Measurements from ENCODE around the gene FSD1L.
"Not testable (repeated sequence)": the region's sequence is repeated elsewhere in the genome, so short reads cannot be mapped to it uniquely, and the experiment has no call there.

FSD1L gene

GRCh38 chr9:105539452-105539851 lies 91.6 kb downstream of the FSD1L start:
- H3K4me3 ChIP-seq (ENCODE audit: low read length): no peak overlapping the region
- H3K4me1 ChIP-seq (ENCODE audit: control insufficient read depth, insufficient read depth, low read length): no peaks in the 10 kb centered on the region
- no peaks in the 10 kb centered on the region for H3K36me3 ChIP-seq (ENCODE audit: control insufficient read depth, insufficient read depth, low read length)
- no peaks in the 10 kb centered on the region for H3K27me3 ChIP-seq (ENCODE audit: control insufficient read depth, insufficient read depth, low read length)
- H3K9ac ChIP-seq (ENCODE audit: low read length): no peak overlapping the region
- H3K9me3 ChIP-seq (ENCODE audit: control insufficient read depth, low read length): no peaks in the 10 kb centered on the region

DNA sequence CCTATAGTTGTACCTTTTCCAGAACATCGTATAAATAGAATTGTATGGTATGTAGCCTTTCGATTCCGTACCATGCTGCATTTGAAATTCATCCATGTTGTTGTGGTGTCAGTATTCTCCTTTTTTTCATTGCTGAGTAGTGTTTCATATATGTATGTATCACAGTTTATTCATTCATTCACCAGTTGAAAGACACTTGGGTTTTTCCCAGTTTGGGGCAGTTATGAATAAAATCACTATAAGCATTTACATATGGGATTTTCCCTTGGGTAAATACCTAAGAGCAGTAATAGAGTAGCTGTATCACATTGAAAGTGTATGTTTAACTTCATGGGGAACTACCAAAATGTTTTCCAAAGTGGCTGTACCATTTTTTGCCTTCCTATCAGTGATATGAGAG lies 94.0 kb downstream of the FSD1L start:
- no peaks in the 10 kb centered on the region for H3K9me3 ChIP-seq (ENCODE audit: control insufficient read depth, low read length)
- H3K9ac ChIP-seq (ENCODE audit: low read length): no peak overlapping the region
- H3K36me3 ChIP-seq (ENCODE audit: control insufficient read depth, insufficient read depth, low read length): no peaks in the 10 kb centered on the region
- H3K27me3 ChIP-seq (ENCODE audit: control insufficient read depth, insufficient read depth, low read length): no peaks in the 10 kb centered on the region
- H3K4me1 ChIP-seq (ENCODE audit: control insufficient read depth, insufficient read depth, low read length): no peaks in the 10 kb centered on the region
- no peak overlapping the region for H3K4me3 ChIP-seq (ENCODE audit: low read length)

DNA sequence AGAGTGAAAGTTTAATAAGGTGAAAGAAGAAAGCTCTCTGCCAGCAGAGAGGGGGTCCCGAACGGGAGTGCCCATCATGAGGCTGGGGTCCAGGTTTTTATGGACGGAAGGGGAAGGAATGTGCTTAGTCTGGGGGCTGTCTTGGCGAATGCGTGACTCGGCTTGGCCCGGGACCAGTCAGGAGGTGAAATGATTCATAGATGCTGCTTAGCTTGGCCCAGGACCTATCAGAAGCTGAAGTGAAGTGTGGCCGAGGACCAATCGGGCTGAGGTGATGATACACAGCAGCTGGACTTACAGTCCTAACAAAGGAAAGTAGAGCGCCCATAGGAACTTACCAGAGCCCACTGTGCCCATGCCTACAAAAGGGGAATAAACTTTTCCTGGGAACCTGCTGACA lies 106.2 kb downstream of the FSD1L start:
- no peak overlapping the region for H3K9ac ChIP-seq (ENCODE audit: low read length)
- H3K36me3 ChIP-seq (ENCODE audit: control insufficient read depth, insufficient read depth, low read length): no peaks in the 10 kb centered on the region
- H3K9me3 ChIP-seq (ENCODE audit: control insufficient read depth, low read length): no peaks in the 10 kb centered on the region
- H3K4me1 ChIP-seq (ENCODE audit: control insufficient read depth, insufficient read depth, low read length): no peaks in the 10 kb centered on the region
- no peak overlapping the region for H3K4me3 ChIP-seq (ENCODE audit: low read length)
- H3K27me3 ChIP-seq (ENCODE audit: control insufficient read depth, insufficient read depth, low read length): no peaks in the 10 kb centered on the region

- Histone ChIP-seq H3K4me1 (ENCODE audit: control insufficient read depth, insufficient read depth, low read length) (no peaks in the 10 kb centered on the region), H3K9ac (ENCODE audit: low read length) (peak within 1 kb of the TSS; percentile 65), H3K4me3 (ENCODE audit: low read length) (peak within 1 kb of the TSS; percentile 49), H3K27me3 (ENCODE audit: control insufficient read depth, insufficient read depth, low read length) (no peaks in the 10 kb centered on the region), H3K9me3 (ENCODE audit: control insufficient read depth, low read length) (no peaks in the 10 kb centered on the region), H3K36me3 (ENCODE audit: control insufficient read depth, insufficient read depth, low read length) (no peaks in the 10 kb centered on the region)
Observed at GRCh38 chr9:105557804-105558610, 110.2 kb downstream of the FSD1L start, which contains the start of gene FKTN. TSS of gene FKTN (plus strand) at chr9:105558131. CDS start at chr9:105575033, 16,902 bp downstream.

- no peaks in the 10 kb centered on the region for H3K4me1 ChIP-seq (ENCODE audit: control insufficient read depth, insufficient read depth, low read length)
- H3K9me3 ChIP-seq (ENCODE audit: control insufficient read depth, low read length): no peaks in the 10 kb centered on the region
- no peaks in the 10 kb centered on the region for H3K36me3 ChIP-seq (ENCODE audit: control insufficient read depth, insufficient read depth, low read length)
- H3K27me3 ChIP-seq (ENCODE audit: control insufficient read depth, insufficient read depth, low read length): no peaks in the 10 kb centered on the region
- H3K4me3 ChIP-seq (ENCODE audit: low read length): no peak overlapping the region
- no peak overlapping the region for H3K9ac ChIP-seq (ENCODE audit: low read length)
Observed at GRCh38 chr9:105572455-105572854, 124.6 kb downstream of the FSD1L start.

- not testable (repeated sequence) for H3K9me3 ChIP-seq (ENCODE audit: control insufficient read depth, low read length); H3K4me1 ChIP-seq (ENCODE audit: control insufficient read depth, insufficient read depth, low read length); H3K36me3 ChIP-seq (ENCODE audit: control insufficient read depth, insufficient read depth, low read length); H3K27me3 ChIP-seq (ENCODE audit: control insufficient read depth, insufficient read depth, low read length); H3K4me3 ChIP-seq (ENCODE audit: low read length); H3K9ac ChIP-seq (ENCODE audit: low read length)
Observed at GRCh38 chr9:105579952-105580351, 132.1 kb downstream of the FSD1L start.

GRCh38 chr9:105581550-105581949 lies 133.7 kb downstream of the FSD1L start:
- not testable (repeated sequence) for H3K9ac ChIP-seq (ENCODE audit: low read length); H3K4me3 ChIP-seq (ENCODE audit: low read length); H3K4me1 ChIP-seq (ENCODE audit: control insufficient read depth, insufficient read depth, low read length); H3K9me3 ChIP-seq (ENCODE audit: control insufficient read depth, low read length); H3K27me3 ChIP-seq (ENCODE audit: control insufficient read depth, insufficient read depth, low read length); H3K36me3 ChIP-seq (ENCODE audit: control insufficient read depth, insufficient read depth, low read length)

DNA sequence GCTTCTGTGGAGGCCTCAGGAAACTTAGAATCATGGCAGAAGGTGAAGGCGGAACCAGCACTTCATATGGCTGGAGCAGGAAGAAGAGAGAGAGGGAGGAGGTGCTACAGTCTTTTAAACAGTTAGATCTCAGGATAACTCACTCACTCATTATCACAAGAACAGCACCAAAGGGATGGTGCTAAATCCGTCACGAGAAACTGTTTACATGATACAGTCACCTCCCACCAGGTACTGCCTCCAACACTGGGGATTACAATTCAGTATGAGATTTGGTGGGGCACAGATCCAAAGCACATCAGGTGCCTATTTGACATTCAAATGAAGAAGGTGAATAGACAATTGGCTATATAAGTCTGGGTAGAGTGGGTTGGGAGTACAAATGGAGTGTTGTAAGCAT lies 145.3 kb downstream of the FSD1L start:
- H3K9me3 ChIP-seq (ENCODE audit: control insufficient read depth, low read length): peaks cover 3% of the 10 kb centered on the region
- H3K36me3 ChIP-seq (ENCODE audit: control insufficient read depth, insufficient read depth, low read length): no peaks in the 10 kb centered on the region
- no peak overlapping the region for H3K4me3 ChIP-seq (ENCODE audit: low read length)
- no peak overlapping the region for H3K9ac ChIP-seq (ENCODE audit: low read length)
- H3K27me3 ChIP-seq (ENCODE audit: control insufficient read depth, insufficient read depth, low read length): no peaks in the 10 kb centered on the region
- no peaks in the 10 kb centered on the region for H3K4me1 ChIP-seq (ENCODE audit: control insufficient read depth, insufficient read depth, low read length)
